Measurements from ENCODE around the gene AMN1.

The AMN1 gene

GRCh38 chr12:31626270-31626995 lies 102.4 kb downstream of the AMN1 start:
- TF ChIP-seq TAF1 (IDR thresholded peaks at IDR 0.05; ENCODE audit: borderline replicate concordance, insufficient read depth, low read length) (no peak), FOXP2 (optimal IDR thresholded peaks at IDR 0.05; ENCODE audit: borderline replicate concordance, extremely low read depth, extremely low read length, insufficient read depth) (no peak), SIN3A (IDR thresholded peaks at IDR 0.05; ENCODE audit: borderline replicate concordance, insufficient read depth, low read length) (no peak), POLR2AphosphoS5 (IDR thresholded peaks at IDR 0.05; ENCODE audit: low read depth, low read length) (no peak), REST (IDR thresholded peaks at IDR 0.05; ENCODE audit: insufficient read depth in 1 of 2, low read depth in 2 of 2, low read length in 2 of 2) (no peak)

- TF ChIP-seq FOXP2 (optimal IDR thresholded peaks at IDR 0.05; ENCODE audit: borderline replicate concordance, extremely low read depth, extremely low read length, insufficient read depth) (no peak), POLR2AphosphoS5 (IDR thresholded peaks at IDR 0.05; ENCODE audit: low read depth, low read length) (no peak), SIN3A (IDR thresholded peaks at IDR 0.05; ENCODE audit: borderline replicate concordance, insufficient read depth, low read length) (no peak), TAF1 (IDR thresholded peaks at IDR 0.05; ENCODE audit: borderline replicate concordance, insufficient read depth, low read length) (no peak), REST (IDR thresholded peaks at IDR 0.05; ENCODE audit: insufficient read depth in 1 of 2, low read depth in 2 of 2, low read length in 2 of 2) (no peak)
Observed at GRCh38 chr12:31622038-31622437, 106.8 kb downstream of the AMN1 start.

All from PFSK-1 (cell line).